ENCODE measurements around the gene CALN1.
"Not testable (repeated sequence)": the region's sequence is repeated elsewhere in the genome, so short reads cannot be mapped to it uniquely, and the experiment has no call there.

The CALN1 gene

DNA sequence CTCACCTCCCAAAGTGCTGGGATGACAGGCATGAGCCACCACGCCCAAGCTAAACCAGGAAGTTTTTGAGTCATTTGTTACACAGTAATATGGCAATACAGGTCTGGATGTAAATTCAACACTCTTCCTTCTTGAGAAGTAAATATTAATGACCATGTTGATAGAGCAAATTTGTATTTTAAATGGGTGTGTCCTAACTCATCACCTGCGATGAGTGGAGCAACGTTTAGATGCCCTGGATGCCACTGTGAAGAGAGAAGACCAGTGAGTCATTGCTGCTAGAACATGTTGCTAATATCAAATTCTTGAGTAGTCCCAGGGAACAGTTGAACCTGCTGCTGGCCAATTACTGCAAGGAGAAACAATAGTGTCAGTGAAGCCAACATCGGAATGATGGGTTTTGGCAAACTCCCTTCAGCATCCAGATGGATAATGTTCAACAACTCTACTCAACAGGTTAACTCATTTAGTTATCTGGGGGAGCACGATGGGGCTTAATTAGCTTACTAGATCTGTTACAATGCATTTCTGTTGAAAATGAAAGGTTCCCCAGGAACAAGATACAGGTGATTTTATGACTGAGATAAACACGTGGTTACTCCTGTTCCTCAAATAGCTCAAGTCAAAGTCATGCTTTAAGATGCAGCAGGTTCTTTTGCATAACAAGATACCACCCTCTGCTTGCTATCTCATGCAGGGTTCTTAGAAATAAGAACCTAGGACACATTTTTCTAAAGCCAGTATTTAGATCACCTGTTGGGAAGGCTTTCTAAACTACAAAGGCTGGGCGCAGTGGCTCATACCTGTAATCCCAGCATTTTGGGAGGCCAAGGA is 146.8 kb downstream of the CALN1 start:
- no peak for DNase-seq

DNA sequence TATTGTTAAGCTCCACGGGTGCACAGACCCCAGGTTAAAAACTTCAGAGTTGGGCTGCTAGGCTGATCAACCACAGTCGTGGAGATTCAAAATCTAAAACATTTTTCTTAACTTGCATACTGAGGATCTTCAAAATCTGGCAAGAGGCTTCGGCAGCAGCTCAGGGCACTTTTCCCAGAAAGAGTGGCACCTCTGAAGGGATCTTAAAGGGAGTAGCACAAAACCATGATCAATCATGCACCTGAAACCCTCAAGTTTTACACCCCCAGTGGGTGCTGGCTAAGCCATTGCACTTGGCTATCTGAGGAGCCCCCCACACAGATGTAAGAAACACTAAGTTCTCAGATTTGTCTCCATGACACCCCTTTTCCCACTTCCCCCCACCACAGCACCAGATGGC is 151.7 kb downstream of the CALN1 start:
- no peak for DNase-seq

- no peak for DNase-seq
Measured at GRCh38 chr7:72258074-72258473, 154.1 kb downstream of the CALN1 start.

GRCh38 chr7:72254455-72254854 is 157.7 kb downstream of the CALN1 start:
- DNase-seq: no peak

GRCh38 chr7:72249106-72249505 is 163.0 kb downstream of the CALN1 start:
- no peak for DNase-seq

- no peak for DNase-seq
Measured at GRCh38 chr7:72244826-72245398, 167.2 kb downstream of the CALN1 start.

DNA sequence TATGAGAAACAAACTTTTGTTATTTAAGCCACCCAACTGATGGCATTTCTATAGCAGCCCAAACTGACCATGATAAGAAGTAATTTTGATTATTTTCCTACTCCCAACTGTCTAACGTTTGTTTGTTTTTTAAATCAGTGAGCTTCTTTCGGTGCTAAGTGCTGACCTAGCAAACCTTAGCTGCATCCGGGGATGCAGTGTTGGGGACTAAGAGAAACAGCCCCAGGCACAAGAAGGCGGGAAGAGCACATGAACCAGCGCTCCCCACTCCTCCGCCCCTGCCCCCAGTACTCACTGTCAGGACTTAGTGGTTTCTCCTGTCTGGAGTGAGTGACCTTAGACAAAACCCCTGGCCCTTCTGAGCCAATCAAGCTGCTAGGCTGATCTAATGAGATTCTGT is 168.8 kb downstream of the CALN1 start:
- DNase-seq: no peak

- no peak for DNase-seq
Measured at GRCh38 chr7:72235351-72235750, 176.8 kb downstream of the CALN1 start.

DNA sequence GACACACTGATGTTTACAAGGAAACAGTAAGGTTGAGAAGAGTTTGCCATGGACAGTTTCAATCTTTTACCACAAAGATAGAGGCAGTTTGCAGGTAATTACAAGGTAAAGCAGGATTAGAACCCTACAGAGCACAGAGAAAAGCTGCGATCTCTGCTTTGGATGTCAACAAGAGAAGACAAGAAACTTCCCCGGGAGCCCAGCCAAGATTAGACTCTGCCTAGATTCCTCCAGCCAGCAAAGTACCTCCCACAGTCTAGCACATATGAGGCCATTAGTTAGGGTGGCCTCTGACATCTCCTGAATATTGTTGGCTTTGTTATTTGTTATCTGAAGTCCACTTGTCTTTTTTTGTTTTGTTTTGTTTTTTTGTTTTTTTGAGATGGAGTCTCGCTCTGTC is 178.1 kb downstream of the CALN1 start:
- DNase-seq: no peak

DNA sequence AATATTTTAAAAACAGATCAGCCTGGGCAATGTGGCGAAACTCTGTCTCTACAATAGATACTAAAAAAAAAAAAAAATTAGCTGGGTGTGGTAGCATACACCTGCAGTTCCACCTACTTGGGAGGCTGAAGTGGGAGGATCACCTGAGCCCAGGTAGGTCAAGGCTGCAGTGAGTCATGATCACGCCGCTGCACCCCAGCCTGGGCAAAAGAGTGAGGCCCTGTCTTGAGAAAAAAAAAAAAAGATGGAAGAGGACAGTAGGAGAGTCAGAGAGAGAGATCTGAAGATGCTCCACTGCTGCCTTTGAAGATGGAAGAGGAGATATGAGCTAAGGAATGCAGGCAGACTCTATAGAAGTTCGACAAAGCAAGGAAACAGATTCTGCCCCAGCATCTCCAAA is 181.9 kb downstream of the CALN1 start:
- DNase-seq: no peak

DNA sequence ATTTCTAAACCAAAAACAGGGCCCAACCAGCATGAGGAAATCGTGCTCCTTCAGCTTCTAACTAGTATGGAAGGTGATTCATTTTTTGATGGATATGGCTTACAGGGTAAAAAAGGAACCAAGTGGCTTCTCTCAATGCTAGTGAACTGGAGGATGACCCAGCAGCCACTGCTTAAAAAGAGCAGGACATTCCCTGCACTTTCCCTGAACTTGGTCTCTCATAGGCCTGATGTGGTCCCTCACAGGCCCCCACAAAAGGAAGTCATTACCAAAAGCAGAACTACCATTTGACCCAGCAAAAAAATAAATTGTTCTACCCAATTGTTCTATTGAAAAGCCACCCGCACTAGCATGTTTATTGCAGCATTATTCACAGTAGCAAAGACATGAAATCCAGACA is 188.8 kb downstream of the CALN1 start:
- DNase-seq: no peak

GRCh38 chr7:72222136-72222535 is 190.0 kb downstream of the CALN1 start:
- DNase-seq: no peak

DNA sequence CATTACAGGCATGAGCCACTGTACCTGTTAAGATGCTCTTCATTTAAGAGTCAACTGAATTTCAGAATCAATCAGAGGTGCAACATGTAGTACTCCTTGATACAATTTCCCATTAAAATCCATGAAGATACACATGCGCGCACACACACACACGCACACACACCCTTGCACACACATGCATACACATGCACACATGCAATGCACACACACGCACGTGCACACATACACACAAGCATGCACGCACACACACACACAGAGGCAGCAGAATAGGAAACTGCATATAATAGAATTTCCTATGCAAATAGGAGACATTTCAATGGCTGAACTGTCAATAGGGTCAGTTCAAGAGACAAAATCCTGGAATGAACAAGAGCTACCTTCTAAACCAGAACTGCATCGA is 192.6 kb downstream of the CALN1 start:
- no peak for DNase-seq

- DNase-seq: no peak
Measured at GRCh38 chr7:72217151-72217550, 195.0 kb downstream of the CALN1 start.

DNA sequence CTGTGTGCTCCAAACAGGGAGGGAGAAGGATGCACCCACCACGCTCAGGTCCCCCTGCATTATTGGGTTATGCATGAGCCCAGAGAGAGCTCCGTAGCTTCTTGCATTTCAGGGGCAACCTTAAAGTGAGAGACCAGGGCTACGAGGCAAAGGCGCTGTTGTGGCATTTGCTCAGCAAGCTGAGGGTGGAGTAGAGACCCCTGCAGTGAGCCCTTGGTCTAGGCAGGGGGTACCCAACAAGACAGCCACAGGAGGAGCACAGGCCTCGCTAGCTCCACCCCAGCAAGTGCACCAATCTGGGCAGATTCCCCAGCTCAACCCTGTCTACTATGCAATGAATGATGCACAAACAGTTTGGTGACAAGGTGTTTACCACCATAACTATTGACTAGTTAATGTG is 198.4 kb downstream of the CALN1 start:
- no peak for DNase-seq

GRCh38 chr7:72213081-72213480 is 199.1 kb downstream of the CALN1 start:
- no peak for DNase-seq

DNA sequence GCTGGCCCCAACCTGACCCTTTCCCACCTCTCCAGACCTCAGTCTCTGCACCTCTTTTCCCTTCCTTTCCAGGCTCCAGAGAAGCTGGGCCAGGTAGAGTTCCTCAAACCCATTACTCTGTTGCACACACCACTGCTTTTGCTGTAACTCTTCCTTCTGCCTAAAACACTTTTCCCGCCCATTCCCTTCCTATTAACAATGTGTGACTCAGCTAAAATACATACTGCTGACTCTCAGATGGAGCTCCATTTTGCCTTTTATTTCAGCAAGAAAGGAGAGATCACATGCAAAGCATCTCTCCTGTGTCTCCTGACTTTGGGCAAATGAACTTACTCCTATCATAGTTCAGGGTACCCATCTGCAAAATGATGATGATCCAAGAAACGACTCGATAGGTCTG is 201.0 kb downstream of the CALN1 start:
- DNase-seq: no peak

GRCh38 chr7:72209006-72209405 is 203.1 kb downstream of the CALN1 start:
- DNase-seq: not testable (repeated sequence)

- DNase-seq: no peak
Measured at GRCh38 chr7:72196176-72196575, 216.0 kb downstream of the CALN1 start.

DNA sequence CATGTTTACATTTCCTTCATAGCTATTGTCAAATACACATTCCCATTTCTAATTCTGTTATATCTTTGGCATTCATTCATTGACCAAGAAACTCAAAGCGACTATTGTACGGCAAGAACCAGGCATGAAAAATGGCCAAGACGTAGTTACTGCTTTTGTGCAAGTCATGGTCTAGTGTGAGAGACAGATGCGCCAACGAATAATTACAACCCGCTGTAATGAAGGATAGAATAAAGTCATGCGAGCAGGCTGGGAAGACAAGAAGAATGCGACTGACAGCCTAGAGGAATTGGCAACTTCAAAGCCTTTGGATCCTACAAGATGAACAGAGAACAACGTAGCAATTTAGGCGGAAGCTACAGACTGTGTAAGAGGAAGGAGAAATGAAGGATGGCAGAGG is 221.2 kb downstream of the CALN1 start:
- no peak for DNase-seq

DNA sequence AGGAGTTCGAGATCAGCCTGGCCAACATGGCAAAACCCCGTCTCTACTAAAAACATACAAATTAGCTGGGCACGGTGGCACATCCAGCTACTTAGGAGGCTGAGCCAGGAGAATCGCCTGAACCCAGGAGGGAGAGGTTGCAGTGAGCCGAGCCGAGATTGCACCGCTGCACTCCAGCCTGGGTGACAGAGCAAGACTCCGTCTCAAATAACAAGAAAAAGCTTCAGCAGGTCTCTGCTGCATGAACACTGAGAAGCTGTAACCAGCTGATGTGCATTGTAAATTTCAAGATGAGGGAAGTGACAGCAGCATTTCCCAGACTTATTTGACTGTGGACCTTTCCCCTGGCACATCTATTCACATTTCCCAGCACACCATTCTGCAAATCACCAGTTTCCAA is 222.0 kb downstream of the CALN1 start:
- DNase-seq: no peak

- no peak for DNase-seq
Measured at GRCh38 chr7:72187179-72187578, 225.0 kb downstream of the CALN1 start.

DNA sequence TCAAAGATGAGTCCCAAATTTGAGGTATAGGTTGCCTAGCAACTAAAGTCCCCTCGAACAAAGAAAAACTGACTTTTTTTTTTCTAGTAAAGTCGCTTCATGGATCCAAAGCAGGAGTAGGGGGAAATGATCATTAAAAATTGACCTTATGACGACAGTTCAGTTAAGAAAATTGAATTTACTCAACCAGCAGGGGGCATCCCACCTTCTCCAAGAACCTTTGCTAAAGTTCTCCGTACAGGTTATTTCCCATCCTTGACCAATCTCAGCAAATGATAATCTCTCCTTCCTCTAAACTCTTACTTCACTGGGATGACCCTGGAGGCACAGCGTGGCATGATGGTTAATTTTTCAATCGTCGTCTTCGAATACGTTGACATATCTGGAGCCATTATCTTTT is 228.3 kb downstream of the CALN1 start:
- DNase-seq: no peak

- DNase-seq: no peak
Measured at GRCh38 chr7:72182036-72182435, 230.1 kb downstream of the CALN1 start.

- no peak for DNase-seq
Measured at GRCh38 chr7:72176875-72177274, 235.3 kb downstream of the CALN1 start.

All from right hindlimb (tissue), 1 donor.